22Rv1 (cell line): Measurements from ENCODE around the gene MANSC1.

Source experiments
- CTCF ChIP-seq: fragments of 450-650 bp; IDR thresholded peaks from 2 replicates; pipeline ENCODE4 v1.5.1; 2017; ENCODE audit warnings: mild to moderate bottlenecking
- ZFX ChIP-seq: fragments of 450-650 bp; IDR thresholded peaks from 2 replicates; pipeline ENCODE4 v1.6.1; 2017; ENCODE audit warnings: antibody characterized with exemption, borderline replicate concordance

GRCh38 chr12:12319451-12320183, 30.4 kb downstream of the MANSC1 start:
- TF ChIP-seq CTCF = no peak
- TF ChIP-seq ZFX = no peak
